ENCODE measurements around the gene EPB41L2.
"Not testable (repeated sequence)": the region's sequence is repeated elsewhere in the genome, so short reads cannot be mapped to it uniquely, and the experiment has no call there.

EPB41L2 gene

DNA sequence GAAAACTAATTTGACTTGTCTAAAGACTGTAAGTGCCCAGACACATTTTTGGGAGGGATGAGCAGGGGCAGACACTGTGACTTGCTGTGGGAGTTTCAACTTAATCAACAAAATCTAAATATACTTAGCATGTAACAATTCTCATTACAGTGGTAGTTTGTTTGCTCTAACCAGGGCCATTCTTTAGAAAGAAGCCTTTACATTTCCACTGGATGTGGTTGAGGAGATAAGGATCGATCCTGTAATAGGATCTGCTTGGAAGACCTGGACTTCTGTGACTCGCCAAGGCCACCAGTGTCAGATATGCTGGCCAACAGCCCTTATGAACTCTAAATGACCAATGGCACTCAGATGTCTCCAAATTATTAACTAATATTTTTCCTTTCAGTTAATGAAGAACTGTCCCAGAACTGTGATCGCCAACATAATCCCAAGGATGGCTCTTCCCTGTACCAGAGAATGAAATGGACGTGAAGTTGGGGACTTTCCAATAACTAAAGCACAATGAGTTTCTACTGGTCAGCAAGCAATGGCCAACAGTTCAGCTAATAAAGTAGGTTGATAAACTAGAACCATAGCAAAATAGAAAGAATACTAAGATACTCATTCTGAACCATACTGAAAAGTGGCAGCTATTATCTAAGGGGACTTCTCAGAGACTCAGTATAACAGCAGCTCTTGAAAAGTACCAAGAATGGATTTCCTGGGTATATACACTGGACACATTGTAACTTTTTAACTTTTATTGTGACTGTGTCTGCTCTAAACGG, 228.4 kb downstream of the EPB41L2 start:
- DNase-seq, result no peak

DNA sequence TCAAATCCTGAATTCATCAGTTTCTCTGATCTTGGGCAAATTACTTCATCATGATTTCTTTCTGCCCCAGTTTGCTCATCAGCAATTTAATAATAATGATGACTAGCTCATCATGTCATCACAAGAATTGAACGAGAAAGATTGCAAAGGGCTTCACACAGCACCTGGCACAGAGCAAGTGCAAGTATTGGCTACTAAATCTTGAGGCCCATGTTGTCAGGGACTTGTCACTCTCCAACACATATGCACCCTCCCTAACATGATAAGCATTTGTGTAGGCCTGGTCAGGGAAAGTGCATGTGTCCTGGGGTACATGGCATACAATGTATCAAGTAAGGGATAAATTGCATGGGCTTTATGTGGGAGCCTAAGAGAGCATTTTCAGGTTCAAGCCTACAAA, 229.5 kb downstream of the EPB41L2 start:
- DNase-seq, result no peak

DNA sequence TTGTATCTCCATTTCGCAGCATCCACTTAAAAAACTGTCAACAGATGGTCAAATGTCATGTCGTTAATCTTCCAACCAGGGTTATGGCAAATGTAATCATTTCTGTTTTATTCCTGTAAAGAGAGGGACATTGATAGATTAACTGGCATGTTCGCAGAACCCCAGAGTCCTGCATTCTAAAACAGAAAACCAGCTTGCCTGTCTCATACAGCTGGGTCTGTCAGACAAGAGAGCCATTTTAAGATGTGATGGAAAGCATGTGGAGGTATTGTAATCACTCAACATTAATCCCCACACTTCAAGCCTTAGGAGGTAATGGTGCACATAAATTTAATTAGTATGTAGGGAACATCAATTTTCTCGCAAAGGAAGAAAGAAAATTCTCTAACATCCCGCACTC, 231.4 kb downstream of the EPB41L2 start:
- DNase-seq, result no peak

DNA sequence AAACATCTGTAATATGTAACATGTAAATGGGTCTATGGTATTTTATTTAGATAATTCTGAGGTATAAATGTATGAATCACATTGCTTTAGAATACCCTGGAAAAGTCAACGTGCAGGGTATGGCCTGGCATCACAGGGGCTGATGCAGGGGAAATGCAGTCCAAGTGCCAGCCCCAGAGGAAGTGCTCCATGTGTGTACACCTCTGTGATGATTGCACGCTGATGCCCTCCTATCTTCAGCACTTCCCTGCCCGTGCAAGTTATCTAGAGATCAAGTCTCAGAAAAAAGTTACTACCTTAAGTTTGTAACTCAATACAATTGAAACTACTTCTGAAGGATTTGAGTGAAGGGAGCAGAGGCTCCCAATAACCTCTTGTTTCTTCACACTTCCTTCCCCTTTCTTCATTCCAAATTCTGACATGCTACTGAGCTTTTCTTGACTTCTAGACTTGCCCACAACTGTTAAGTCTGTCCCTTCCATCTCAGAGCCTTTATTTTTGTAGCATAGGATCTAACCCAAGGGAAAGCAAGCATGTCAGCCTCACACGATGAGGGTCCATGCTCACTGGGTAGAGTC, 233.6 kb downstream of the EPB41L2 start:
- DNase-seq, result no peak

DNA sequence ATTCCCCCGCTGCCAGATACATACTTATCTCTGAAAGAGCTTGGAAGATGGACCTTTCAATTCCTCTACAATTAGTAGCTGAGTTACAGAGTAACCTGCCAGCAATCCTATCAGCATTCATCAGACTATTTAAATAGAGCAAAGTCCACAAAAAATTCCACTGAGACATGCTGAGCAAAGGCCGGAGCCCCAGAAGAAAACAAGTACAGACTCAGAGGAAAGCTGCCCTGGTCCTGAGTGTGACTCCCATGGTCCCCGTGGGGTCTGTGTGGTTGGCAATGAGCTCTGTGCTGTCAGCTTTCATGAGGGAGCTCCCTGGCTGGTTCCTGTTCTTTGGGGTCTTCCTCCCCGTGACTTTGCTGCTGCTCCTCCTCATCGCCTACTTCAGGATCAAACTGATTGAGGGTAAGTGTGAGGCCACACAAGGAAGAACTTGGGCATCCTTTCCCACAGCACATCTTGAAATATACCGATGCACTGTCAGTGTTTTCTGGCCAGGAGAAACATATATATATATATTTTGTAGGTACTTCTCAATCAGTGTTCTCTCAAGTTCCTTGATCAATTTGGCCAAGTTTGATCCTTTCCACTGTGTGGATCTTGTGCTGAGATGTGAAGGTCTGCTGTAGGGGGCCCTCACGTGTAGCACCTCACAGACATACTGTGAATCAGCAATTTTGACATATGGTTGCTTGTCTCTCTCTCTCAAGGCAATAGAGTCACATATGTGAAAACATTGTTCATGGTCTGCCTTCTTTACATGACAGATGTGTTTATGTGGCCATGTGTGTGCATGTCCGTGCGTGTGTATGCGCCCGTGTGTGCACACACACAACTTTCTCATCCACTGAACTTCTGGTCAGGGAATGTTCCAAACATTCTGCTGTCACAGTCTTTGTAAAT, 235.5 kb downstream of the EPB41L2 start, which contains the start of gene SMLR1:
SMLR1 (plus strand) TSS at position 160 of the 903 bp plus-strand sequence; CDS start at position 168, 8 bp downstream.
- no peak for DNase-seq

DNA sequence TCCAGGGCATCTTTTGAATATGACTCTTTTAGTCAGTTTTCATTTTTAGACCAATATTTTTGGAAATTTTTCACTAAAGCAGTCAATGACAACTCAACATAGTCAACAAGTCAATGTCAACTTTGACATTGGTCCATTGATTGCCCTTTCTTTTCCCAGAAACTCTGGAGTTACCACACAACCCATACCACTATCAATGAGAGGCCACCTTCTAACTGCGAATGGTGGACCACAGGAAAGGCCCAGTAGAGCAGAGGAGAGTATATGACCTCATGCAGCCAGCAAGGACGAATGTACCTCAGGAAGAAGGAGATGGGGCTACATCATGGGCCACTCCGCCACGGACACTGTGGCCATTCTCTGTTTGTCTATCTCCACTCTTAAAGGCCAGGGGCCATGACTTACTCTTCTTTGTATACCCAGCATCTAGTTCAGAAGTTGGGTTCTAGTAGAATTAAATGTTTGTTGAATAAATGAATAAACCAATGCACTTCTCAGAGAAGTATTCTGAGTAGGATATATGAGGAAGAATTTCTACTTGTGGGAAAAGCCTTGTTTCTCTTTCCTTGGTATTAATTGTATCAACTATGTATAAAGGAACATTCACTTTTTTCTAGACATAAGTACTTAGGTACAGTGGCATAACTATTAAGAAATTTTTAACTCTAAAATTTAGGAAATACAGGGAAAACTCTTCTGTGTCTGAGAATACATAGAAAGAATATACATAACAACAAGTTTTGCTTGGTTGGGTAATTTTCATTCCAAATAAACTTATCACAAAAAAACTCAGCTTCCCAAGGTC, 236.4 kb downstream of the EPB41L2 start:
- no peak for DNase-seq

DNA sequence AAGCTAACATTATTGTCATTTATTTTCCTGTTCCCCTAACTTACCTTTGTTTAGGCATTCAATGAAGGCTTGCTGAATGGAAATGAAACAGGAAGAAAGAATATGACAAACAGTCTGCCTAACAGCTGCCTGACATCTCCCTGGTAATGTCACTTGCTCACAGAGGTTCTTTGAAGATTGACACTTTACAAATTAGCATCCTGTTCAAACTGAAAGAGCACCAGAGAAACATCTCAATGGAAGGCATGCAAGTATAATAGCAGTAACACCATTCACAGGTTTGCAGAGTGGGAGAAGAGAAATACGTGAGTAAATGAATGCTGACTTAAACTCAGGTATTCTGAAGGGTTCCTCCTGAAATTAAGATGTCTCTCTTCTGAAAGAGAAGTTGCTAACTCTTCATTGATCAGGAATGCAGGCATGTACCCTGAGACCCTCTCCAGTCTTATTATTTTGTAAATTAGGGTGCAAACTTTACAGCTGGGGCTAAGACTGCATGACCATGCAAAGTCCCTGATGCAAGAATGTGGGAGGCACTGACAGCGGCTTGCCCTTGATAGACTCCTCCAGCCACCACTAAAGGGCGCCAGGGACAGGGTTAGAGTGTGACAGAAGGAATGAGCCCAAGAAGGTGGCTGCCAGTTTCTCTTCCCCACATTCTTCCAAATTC, 237.1 kb downstream of the EPB41L2 start:
- DNase-seq, result no peak

DNA sequence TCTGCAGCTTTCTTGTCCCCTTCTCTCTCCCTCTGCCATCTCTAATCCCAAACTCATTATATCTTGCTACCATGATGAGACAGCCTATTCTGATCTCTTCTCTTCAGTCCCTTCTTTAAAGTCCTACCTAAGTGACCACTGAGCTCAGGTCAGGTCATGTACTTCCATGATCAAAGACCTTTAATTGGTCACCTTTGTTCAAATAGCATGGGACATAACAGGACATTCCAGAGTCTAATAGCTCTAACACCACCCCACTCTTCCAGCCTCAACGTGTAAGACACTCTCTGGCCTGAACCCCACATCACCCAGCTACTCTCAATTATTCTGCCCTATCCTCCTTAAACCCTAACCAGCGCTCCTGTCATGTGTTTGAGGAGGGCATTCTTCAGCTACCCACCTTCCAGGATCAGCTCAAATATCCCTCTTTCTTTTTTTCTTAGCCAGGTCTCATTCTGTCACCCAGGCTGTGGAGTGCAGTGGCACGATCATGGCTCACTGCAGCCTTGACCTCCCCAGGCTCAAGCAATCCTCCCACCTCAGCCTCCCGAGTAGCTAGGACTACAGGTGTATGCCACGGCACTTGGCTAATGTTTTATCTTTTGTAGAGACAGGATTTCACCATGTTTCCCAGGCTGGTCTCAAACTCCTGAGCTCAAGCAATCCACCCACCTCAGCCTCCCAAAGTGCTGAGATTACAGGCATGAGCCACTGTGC, 237.9 kb downstream of the EPB41L2 start:
- no peak for DNase-seq

DNA sequence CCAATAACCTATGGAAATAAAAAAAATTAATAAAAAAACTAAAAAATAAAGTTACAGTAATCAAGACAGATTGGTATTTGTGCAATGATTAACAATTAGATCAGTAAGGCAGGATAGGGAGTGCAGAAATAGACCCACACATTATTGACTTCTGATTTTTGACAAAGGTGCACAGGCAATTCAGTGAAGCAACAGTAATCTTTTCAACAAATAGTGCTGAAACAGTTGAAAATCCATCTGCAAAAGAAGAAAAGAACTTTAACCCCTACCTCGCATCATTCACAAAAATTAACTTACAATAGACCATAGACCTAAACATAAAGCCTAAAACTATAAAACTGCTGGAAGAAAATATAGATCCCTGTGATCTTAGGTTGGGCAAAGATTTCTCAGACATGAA, 240.3 kb downstream of the EPB41L2 start:
- DNase-seq, result no peak

DNA sequence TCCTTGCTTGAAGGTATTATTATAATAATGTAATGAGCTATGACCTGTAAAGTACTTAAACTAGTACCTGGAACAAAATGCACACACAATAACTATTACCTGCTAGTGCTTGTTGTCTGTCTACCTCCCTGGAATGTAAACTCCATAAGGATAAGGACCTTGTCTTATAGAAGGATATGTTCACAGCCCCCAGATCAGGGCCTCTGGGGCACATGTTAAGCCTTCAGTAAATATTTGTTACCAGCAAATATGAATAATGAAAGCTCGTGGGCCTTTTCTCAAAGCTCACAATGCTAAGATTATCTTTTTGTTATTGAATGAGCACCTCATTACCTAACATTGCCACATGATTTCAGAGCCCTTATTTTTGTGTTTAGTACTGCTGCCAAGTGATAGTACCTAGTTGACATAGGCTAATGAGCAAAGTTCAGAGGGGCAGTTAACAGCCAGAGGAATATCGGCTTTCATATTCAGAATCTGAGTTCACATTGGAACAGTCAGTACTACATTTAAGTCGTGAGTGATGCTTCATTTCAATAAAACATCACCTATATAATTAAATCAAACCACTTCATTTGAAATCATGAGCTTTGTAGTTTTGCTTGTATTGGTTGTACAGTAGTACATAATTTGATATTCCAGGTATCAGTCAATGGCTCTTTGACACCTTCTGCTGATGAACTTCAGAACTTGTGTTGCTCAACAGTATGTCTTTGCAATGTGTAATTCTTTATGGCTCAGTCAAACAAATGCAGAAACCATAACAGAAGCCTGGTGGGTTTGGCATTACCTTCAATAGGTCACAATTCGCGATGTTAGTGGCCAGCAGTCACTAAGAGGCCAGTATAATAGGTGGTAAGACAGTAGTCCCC, 247.6 kb downstream of the EPB41L2 start:
- DNase-seq, result no peak

DNA sequence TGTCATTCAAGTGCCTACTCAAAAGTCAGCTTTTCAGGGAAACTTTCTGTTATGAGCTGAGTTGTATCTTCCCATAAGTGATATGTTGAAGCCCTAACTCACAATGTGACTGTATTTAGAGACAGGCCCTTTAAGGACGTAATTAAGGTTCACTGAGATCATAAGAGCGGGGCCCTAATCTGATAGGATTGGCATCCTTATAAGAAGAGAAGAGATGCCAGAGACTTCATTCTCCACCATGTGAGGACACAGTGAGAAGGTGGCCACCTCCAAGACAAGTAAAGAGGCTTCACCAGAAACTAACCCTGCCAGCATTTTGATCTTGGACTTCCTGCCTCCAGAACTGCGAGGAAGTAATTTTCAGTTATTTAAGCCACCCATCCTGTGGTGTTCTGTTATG, 248.5 kb downstream of the EPB41L2 start:
- DNase-seq, result no peak

DNA sequence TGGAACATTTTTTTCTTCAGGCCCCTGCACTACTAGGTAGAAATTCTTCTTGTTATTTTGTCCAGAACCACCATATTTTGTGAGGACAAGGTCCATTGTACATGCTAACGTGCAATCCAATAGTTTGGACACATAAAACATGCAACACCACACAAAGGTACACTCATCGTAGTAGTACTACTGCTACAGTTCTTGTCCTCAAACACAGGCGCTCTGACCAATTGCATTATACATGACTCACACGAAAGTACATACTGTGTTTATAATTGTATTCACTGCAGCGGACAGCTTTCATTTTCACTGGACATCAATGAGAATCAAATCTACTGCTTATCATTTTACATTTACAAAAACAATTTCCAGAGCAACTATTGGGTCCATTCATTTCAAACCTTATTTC, 251.1 kb downstream of the EPB41L2 start:
- no peak for DNase-seq

DNA sequence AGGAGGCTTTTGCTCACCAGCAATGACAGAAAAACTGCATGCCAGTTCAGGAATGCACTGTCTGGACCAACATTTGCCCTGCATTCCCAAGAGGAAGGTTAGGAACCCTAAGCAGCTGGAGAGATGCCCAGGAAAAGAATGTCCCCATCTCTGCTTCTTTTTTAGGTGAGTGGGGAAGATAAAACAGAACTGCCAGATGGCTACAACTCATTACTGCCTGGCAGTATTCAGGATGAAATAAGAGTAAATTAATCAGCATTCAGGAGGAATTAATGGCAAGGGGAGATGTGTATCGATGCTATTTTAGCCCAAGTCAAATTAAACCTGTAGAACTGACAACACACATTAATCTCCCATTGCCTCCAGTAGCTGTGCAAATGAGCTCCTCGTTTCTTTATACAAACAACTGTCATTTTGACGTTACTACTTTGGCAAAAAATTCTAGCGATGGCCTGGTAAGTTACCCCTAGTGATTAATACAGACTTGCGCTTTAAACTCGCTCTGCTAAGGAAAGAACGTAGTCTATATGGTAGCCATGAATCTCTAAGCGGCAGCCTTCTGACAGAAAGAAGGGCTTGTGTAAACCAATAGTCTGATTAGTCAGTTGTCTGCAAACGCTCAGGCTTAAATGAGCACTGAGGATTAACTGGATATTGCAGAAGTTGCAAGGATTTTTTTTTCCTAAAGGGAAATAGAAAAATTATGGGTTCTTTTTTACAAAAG, 252.6 kb downstream of the EPB41L2 start:
- peak; percentile 69 for DNase-seq

DNA sequence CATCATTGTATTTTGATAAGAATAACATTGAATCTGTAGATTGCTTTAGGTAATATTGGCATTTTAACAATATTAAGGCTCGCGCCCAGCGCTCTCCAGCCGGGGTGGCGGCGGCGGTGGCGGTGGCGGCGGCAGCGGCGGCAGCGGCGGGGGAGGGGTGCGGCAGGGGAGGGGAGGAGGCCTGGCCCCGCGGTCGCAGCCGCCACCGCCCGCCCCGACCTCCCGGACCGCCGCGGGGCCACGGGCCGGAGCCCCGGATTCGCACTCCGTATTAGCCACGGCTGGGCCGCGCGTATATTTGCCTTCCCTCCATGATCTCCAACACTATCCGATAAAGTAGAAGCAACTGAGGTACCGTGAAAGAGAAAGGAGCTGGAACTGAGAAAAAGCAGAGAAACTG, 261.7 kb downstream of the EPB41L2 start:
- DNase-seq, result not testable (repeated sequence)

DNA sequence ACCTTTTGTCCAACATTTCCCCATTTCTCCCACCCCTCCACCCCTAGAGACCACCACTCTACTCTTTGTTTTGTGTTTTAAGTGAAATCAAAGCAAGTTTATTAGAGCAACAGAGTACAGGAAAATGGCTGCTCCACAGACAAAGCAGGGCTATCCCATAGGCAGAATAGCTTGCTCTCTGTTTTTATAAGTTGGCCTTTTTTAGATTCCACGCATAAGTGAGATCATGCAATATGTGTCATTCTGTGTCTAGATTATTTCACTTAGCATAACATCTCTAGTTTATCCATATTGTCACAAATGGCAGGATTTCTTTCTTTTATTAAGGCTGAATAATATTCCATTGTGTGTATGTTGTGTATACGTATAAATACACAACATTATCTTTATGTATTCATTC, 266.0 kb downstream of the EPB41L2 start:
- no peak for DNase-seq

DNA sequence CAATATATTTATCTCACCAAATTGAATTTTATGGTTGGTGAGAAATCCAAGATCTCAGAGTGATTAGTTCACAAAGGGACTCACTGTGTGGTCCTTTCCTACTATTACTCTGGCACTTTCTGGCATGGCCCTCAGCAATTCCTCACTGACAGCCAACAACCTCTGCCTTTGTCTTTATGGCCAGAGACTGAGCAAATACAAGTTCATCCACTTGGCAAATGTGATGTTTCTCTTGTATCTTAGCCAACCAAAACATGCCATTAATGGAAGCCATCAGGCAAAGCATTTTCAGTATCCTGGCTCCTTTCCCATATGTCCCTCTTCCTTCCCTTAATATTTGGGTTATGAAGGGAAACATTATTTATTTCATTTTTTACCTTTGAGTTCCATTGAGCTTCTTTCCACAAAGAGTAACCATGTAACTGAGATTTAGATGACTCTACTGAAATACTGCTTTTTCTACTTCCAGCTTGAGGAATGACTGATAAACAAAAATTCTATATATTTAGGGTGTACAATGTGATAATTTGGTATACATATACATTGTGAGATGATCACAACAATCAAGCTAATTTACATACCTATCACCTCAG, 266.6 kb downstream of the EPB41L2 start:
- DNase-seq, result peak; percentile 92

DNA sequence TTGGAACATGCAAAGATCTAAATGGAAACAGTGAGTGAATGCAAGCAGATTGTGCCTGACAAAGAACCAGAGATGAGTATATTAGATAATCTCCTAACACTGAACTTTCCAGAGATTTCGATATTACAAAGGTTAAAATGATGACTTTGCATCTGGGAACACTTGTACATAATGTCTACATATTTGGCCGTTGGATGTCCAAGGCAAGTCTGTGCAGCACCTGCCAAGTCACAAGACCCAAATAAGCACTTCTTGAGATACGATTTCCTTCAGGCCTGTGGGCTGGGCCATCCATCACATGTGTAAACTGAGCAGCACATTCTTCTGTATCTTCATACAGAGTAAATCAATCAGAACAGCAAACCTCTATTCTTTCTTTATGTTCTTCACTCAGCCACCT, 268.3 kb downstream of the EPB41L2 start:
- peak; percentile 19 for DNase-seq

DNA sequence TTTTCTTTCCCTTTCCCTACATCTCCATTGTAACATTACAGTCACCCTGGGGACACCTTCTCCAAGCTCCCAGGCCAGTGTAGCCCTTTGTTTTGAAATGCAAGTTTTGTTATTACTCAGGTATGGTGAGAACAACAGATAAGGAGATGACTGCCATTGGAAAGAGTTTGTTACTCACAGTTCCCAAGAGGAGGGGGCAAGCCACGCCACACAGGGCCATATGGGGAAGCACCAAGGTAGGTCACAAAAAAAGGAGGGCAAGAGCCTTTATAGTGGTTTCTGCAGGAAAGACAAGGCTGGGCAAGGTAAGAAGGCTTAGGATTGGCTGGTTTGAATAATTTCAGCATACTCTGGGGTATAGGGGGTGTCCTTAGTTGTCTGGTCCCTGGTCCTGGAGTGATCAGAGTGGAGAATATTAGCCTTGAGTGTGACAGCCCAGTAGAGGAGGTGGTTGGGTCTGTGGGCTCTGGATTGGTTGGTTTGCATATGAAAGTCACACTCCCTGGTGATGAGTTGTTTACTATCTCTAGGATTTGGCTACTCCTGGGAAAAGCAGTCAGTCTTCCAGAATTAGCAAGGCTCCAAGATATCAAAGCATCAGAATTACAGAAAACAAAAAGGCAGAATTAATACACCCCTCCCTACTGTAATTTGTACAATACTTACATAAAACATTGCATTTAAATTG, 268.9 kb downstream of the EPB41L2 start:
- no peak for DNase-seq

Data from fibroblast of skin of abdomen (primary cell).